HepG2 (cell line): ENCODE results near the gene PKD2L1. TPM values are rescaled to one million over a fixed set of nuclear protein-coding genes. Genes with fewer than 3 reads are reported as not detected.
A peak's percentile ranks its signal among the peaks of the same experiment; 100 is the strongest.

Source experiments
- ATF1 ChIP-seq: IDR thresholded peaks from 2 replicates; pipeline ENCODE4 v1.6.1; 2016; ENCODE audit warnings: mild to moderate bottlenecking, control low read depth
- HNF4A ChIP-seq: sonication (generic); formaldehyde crosslinking; IDR thresholded peaks from 2 replicates; pipeline ENCODE4 v1.4.0; 2020; ENCODE audit warnings: missing genetic modification reagents
- HOXA9 ChIP-seq: sonication (generic); formaldehyde crosslinking; IDR thresholded peaks from 2 replicates; pipeline ENCODE4 v1.8.1; 2022; ENCODE audit warnings: missing genetic modification reagents, mild to moderate bottlenecking, moderate library complexity, borderline replicate concordance
- KAT8 ChIP-seq: IDR thresholded peaks from 2 replicates; pipeline ENCODE4 v1.6.1; 2016; ENCODE audit warnings: missing genetic modification reagents, missing compliant biosample characterization
- KDM4B ChIP-seq: sonication (generic); formaldehyde crosslinking; IDR thresholded peaks from 2 replicates; pipeline ENCODE4 v1.4.0; 2020; ENCODE audit warnings: missing genetic modification reagents
- KLF11 ChIP-seq: IDR thresholded peaks from 2 replicates; pipeline ENCODE4 v1.6.1; 2016; ENCODE audit warnings: missing compliant biosample characterization
- MBNL3 ChIP-seq: fragments of 250-450 bp; sonication (Bioruptor Pico); conservative IDR thresholded peaks from 2 replicates; pipeline ENCODE4 v1.8.0; 2022; ENCODE audit warnings: mild to moderate bottlenecking, inconsistent platforms
- NBN ChIP-seq: fragments of 450-650 bp; conservative IDR thresholded peaks from 2 replicates; pipeline ENCODE4 v1.6.1; 2017
- NCOA1 ChIP-seq: sonication (generic); formaldehyde crosslinking; IDR thresholded peaks from 2 replicates; pipeline ENCODE4 v1.9.0; 2021; ENCODE audit warnings: missing genetic modification reagents
- NR3C1 ChIP-seq: sonication (generic); formaldehyde crosslinking; IDR thresholded peaks from 2 replicates; pipeline ENCODE4 v1.4.0; 2020; ENCODE audit warnings: missing genetic modification reagents
- RFX1 ChIP-seq: fragments of 450-650 bp; IDR thresholded peaks from 2 replicates; pipeline ENCODE4 v1.6.1; 2017
- SYNCRIP ChIP-seq: fragments of 200-400 bp; formaldehyde crosslinking; IDR thresholded peaks from 2 replicates; pipeline ENCODE4 v1.6.1; 2018; ENCODE audit warnings: mild to moderate bottlenecking, low read depth, low read length; ENCODE audit not compliant: insufficient read depth
- ZNF24 ChIP-seq: fragments of 450-650 bp; IDR thresholded peaks from 2 replicates; pipeline ENCODE4 v1.6.1; 2017; ENCODE audit warnings: antibody characterized with exemption, mild to moderate bottlenecking
- ZNF337 ChIP-seq: sonication (generic); formaldehyde crosslinking; IDR thresholded peaks from 2 replicates; pipeline ENCODE4 v1.5.1; 2020; ENCODE audit warnings: missing genetic modification reagents, low read depth, mild to moderate bottlenecking, borderline replicate concordance
- ZNF589 ChIP-seq: sonication (generic); formaldehyde crosslinking; conservative IDR thresholded peaks from 2 replicates; pipeline ENCODE4 v1.8.0; 2022; ENCODE audit warnings: mild to moderate bottlenecking, moderate library complexity, missing genetic modification reagents
- polyA plus RNA-seq, 8 experiments: library from polyadenylated mRNA; depleted of rRNA in 3 of 8; stranded (reverse) in 7 of 8; unstranded in 1 of 8; fragments of >200 nt; fragmentation: Illumina TruSeq in 4 of 8; extraction: Trizol in 4 of 8; gene quantifications; 2 replicates each; pipeline versions ENCODE4 v1.2.1 to v1.2.3, GENCODE V29; 2011 to 2016; ENCODE audit warnings: low read depth in 4 of 8, missing spikeins in 1 of 8, mixed read lengths in 1 of 8; ENCODE audit not compliant: insufficient read depth in 1 of 8
- total RNA-seq, 5 experiments: library from RNA; depleted of rRNA; stranded (reverse); fragments of >200 nt; fragmentation: Illumina TruSeq; extraction: Trizol; gene quantifications; 2 replicates each; pipeline ENCODE4 v1.2.3, GENCODE V29; 2016; ENCODE audit warnings: low read depth in 1 of 5
- TF ChIP-seq, protein P1 (sequence below): sonication (generic); formaldehyde crosslinking; conservative IDR thresholded peaks from 2 replicates; pipeline ENCODE4 v1.5.0; 2020; ENCODE audit warnings: missing genetic modification reagents
- TF ChIP-seq, protein P2 (sequence below): sonication (generic); formaldehyde crosslinking; IDR thresholded peaks from 2 replicates; pipeline ENCODE4 v1.5.0; 2020; ENCODE audit warnings: missing genetic modification reagents
- TF ChIP-seq, protein P3 (sequence below): sonication (generic); formaldehyde crosslinking; IDR thresholded peaks from 2 replicates; pipeline ENCODE4 v1.9.0; 2021; ENCODE audit warnings: missing genetic modification reagents, borderline replicate concordance
- TF ChIP-seq, protein P4 (sequence below): sonication (generic); formaldehyde crosslinking; IDR thresholded peaks from 2 replicates; pipeline ENCODE4 v1.4.0; 2020; ENCODE audit warnings: missing genetic modification reagents
- TF ChIP-seq, protein P5 (sequence below): sonication (generic); formaldehyde crosslinking; IDR thresholded peaks from 2 replicates; pipeline ENCODE4 v1.5.0; 2020; ENCODE audit warnings: missing genetic modification reagents

Gene PKD2L1
- total and polyA plus RNA-seq, 2 of the 13 experiments (the other 11 are each of a cell fraction or from before 2014, with no cell fraction given): 0.07 to 0.15 TPM

DNA sequence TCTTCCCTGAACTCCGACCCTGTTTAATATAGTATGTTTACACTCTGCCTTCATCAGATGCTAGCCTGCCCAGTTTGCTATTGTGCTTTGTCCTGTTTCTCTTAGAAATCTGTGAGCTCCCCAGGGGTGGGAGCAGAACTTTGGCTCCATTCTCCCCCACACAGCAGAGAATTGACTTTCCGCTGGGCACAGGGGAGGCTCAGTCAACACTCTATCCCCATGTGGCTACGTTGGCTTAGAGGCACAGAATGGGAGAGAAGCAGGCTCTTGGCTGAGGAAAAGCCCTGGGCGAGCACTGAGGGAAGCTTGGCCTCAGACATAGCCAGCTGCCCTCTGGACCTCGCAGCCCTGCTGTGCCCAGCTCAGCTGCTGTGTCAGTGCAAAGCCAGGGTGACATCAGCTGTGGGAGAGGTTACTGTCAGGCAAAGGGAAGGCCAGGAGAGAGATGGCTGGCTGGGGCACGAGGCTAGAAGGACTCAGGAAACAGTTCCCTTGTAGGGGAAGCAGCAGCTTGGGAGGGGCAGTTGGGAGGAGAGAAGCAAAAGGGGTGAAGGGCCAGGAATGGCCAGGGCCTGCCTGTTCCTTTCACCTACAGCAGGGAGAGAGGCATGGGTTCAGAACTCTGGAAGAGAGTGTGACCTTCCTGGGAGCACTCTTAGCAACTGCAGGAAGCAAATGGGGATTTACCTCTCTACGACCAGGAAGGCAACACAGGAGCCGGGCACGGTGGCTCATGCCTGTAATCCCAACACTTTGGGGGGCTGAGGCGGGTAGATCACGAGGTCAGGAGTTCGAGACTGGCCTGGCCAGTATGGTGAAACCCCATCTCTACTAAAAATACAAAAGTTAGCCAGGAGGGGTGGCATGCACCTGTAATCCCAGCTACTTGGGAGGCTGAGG, 11.2 kb upstream of the PKD2L1 start (continued):
- TF ChIP-seq, protein P1, sequence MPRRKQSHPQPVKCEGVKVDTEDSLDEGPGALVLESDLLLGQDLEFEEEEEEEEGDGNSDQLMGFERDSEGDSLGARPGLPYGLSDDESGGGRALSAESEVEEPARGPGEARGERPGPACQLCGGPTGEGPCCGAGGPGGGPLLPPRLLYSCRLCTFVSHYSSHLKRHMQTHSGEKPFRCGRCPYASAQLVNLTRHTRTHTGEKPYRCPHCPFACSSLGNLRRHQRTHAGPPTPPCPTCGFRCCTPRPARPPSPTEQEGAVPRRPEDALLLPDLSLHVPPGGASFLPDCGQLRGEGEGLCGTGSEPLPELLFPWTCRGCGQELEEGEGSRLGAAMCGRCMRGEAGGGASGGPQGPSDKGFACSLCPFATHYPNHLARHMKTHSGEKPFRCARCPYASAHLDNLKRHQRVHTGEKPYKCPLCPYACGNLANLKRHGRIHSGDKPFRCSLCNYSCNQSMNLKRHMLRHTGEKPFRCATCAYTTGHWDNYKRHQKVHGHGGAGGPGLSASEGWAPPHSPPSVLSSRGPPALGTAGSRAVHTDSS (CRISPR knock-in tag): no peak
- TF ChIP-seq ZNF337 (CRISPR knock-in tag) (no peak), KDM4B (CRISPR knock-in tag) (no peak), HOXA9 (peak; percentile 55; the same call in 1 of the 2 replicates), HNF4A (CRISPR knock-in tag) (peak; percentile 64), KLF11 (0 out of 2 replicates have a peak, but pooled peaks have one; percentile 33), MBNL3 (CRISPR knock-in tag) (no peak), NR3C1 (CRISPR knock-in tag) (no peak), RFX1 (no peak), NCOA1 (CRISPR knock-in tag) (0 out of 2 replicates have a peak, but pooled peaks have one; percentile 10), ATF1 (no peak), KAT8 (CRISPR knock-in tag) (no peak), ZNF24 (no peak), SYNCRIP (no peak), ZNF589 (CRISPR knock-in tag) (0 out of 2 replicates have a peak, but pooled peaks have one; percentile 32), NBN (no peak)
- TF ChIP-seq, protein P2, sequence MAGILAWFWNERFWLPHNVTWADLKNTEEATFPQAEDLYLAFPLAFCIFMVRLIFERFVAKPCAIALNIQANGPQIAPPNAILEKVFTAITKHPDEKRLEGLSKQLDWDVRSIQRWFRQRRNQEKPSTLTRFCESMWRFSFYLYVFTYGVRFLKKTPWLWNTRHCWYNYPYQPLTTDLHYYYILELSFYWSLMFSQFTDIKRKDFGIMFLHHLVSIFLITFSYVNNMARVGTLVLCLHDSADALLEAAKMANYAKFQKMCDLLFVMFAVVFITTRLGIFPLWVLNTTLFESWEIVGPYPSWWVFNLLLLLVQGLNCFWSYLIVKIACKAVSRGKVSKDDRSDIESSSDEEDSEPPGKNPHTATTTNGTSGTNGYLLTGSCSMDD: no peak
- TF ChIP-seq, protein P3, sequence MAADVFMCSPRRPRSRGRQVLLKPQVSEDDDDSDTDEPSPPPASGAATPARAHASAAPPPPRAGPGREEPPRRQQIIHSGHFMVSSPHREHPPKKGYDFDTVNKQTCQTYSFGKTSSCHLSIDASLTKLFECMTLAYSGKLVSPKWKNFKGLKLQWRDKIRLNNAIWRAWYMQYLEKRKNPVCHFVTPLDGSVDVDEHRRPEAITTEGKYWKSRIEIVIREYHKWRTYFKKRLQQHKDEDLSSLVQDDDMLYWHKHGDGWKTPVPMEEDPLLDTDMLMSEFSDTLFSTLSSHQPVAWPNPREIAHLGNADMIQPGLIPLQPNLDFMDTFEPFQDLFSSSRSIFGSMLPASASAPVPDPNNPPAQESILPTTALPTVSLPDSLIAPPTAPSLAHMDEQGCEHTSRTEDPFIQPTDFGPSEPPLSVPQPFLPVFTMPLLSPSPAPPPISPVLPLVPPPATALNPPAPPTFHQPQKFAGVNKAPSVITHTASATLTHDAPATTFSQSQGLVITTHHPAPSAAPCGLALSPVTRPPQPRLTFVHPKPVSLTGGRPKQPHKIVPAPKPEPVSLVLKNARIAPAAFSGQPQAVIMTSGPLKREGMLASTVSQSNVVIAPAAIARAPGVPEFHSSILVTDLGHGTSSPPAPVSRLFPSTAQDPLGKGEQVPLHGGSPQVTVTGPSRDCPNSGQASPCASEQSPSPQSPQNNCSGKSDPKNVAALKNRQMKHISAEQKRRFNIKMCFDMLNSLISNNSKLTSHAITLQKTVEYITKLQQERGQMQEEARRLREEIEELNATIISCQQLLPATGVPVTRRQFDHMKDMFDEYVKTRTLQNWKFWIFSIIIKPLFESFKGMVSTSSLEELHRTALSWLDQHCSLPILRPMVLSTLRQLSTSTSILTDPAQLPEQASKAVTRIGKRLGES (CRISPR knock-in tag): no peak
- TF ChIP-seq, protein P4, sequence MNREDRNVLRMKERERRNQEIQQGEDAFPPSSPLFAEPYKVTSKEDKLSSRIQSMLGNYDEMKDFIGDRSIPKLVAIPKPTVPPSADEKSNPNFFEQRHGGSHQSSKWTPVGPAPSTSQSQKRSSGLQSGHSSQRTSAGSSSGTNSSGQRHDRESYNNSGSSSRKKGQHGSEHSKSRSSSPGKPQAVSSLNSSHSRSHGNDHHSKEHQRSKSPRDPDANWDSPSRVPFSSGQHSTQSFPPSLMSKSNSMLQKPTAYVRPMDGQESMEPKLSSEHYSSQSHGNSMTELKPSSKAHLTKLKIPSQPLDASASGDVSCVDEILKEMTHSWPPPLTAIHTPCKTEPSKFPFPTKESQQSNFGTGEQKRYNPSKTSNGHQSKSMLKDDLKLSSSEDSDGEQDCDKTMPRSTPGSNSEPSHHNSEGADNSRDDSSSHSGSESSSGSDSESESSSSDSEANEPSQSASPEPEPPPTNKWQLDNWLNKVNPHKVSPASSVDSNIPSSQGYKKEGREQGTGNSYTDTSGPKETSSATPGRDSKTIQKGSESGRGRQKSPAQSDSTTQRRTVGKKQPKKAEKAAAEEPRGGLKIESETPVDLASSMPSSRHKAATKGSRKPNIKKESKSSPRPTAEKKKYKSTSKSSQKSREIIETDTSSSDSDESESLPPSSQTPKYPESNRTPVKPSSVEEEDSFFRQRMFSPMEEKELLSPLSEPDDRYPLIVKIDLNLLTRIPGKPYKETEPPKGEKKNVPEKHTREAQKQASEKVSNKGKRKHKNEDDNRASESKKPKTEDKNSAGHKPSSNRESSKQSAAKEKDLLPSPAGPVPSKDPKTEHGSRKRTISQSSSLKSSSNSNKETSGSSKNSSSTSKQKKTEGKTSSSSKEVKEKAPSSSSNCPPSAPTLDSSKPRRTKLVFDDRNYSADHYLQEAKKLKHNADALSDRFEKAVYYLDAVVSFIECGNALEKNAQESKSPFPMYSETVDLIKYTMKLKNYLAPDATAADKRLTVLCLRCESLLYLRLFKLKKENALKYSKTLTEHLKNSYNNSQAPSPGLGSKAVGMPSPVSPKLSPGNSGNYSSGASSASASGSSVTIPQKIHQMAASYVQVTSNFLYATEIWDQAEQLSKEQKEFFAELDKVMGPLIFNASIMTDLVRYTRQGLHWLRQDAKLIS (CRISPR knock-in tag): no peak
- TF ChIP-seq, protein P5, sequence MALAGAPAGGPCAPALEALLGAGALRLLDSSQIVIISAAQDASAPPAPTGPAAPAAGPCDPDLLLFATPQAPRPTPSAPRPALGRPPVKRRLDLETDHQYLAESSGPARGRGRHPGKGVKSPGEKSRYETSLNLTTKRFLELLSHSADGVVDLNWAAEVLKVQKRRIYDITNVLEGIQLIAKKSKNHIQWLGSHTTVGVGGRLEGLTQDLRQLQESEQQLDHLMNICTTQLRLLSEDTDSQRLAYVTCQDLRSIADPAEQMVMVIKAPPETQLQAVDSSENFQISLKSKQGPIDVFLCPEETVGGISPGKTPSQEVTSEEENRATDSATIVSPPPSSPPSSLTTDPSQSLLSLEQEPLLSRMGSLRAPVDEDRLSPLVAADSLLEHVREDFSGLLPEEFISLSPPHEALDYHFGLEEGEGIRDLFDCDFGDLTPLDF (CRISPR knock-in tag): no peak; the same call in 1 of the 2 replicates
